ENCODE results near the gene IFITM1. TPM values are rescaled to one million over a fixed set of nuclear protein-coding genes. Genes with fewer than 3 reads are reported as not detected.

Gene IFITM1
- total RNA-seq, 1 donor from 2014 or later: 379 TPM

DNA sequence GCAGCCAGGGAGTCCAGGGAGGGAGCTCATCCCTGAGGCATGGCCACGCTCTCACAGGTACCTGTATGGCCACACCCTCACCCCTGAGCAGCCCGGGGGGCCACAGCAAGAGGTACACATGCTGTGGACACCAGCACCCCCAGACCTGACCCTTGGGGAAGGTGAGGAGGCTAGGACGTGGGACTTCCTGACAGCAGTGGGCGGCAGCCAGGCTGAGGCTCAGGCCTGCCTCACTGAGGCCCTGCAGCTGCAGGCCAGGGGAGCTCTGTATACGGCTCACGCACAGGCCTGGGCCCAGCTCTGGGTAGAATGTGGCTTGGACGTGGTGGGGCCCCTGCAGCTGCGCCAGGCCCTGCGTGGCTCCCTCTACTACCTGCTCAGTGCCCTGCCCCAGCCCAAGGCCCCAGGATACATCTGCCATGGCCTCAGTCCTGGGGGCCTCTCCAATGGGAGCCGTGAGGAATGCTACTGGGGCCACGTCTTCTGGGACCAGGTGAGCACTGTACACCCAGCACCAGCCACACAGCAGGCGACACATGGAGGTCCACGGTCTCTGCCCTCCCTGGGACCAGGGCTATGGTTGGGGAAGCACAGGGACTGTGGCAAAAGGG is 23.1 kb upstream of the IFITM1 start:
- no peak for DNase-seq (ENCODE audit: extremely low spot score in 2 of 2)
- Histone ChIP-seq H3K27ac (no peak overlapping the region), H3K9me3 (no peaks in the 10 kb centered on the region), H3K4me1 (peaks cover 19% of the 10 kb centered on the region), H3K36me3 (no peaks in the 10 kb centered on the region), H3K4me3 (no peak overlapping the region), H3K27me3 (no peaks in the 10 kb centered on the region)
- no peak for TF ChIP-seq POLR2A (IDR thresholded peaks at IDR 0.05)
- intact Hi-C loops (cut with DNase I): no loop called here

DNA sequence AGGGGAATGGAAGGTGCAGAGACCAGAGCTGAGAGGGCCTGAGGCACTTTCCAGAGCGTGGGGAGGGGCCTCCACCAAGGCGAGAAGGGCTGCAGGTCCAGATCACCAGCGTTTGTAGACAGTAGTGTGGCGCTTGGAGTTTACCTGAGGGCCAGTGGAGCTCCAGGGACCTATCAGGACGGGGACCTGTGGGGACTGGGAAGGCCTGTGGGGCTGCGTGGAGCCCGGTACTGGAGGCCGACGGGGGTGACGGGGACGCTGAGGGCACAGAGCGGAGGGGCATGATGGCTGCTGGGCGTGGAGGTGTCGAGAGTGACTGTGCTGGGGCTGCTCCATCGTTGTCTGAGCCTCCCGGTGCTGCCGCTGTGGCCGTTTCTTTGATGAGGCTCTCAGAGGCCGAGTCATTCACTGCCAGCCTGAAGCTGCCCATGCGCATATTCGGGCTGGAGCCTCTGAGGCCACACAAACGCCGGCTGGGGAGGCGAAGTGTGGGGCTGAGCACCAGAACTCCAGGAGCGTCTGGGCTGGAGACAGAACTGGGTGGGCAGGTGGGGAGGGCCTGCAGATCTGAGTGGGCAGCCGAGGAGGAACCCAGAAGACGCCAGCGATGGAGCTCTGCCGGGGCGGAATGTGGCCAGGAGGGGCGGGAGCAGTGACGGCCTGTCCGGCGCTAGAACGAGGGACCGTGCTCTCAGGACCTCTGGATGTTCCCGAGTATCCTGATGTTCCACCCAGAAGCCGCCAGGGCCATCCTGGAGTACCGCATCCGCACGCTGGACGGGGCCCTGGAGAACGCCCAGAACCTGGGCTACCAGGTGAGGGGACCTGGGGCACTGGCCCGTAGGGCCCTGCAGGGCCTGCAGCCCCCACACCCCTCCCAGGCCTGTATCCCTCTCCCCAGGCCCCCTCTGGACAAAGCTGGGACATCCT is 22.3 kb upstream of the IFITM1 start:
- TF ChIP-seq POLR2AphosphoS5 (IDR thresholded peaks at IDR 0.05; ENCODE audit: insufficient read depth in 1 of 2, low read depth in 1 of 2): no peak
- no peak for TF ChIP-seq POLR2A (IDR thresholded peaks at IDR 0.05)
- TF ChIP-seq, protein P1, sequence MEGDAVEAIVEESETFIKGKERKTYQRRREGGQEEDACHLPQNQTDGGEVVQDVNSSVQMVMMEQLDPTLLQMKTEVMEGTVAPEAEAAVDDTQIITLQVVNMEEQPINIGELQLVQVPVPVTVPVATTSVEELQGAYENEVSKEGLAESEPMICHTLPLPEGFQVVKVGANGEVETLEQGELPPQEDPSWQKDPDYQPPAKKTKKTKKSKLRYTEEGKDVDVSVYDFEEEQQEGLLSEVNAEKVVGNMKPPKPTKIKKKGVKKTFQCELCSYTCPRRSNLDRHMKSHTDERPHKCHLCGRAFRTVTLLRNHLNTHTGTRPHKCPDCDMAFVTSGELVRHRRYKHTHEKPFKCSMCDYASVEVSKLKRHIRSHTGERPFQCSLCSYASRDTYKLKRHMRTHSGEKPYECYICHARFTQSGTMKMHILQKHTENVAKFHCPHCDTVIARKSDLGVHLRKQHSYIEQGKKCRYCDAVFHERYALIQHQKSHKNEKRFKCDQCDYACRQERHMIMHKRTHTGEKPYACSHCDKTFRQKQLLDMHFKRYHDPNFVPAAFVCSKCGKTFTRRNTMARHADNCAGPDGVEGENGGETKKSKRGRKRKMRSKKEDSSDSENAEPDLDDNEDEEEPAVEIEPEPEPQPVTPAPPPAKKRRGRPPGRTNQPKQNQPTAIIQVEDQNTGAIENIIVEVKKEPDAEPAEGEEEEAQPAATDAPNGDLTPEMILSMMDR (IDR thresholded peaks at IDR 0.05): no peak
- Histone ChIP-seq H3K9me3 (no peaks in the 10 kb centered on the region), H3K27me3 (no peaks in the 10 kb centered on the region), H3K4me3 (no peak overlapping the region), H3K4me1 (peaks cover 19% of the 10 kb centered on the region), H3K36me3 (no peaks in the 10 kb centered on the region), H3K27ac (no peak overlapping the region)
- intact Hi-C loops (cut with DNase I): no loop called here
- no peak for DNase-seq (ENCODE audit: extremely low spot score in 2 of 2)

DNA sequence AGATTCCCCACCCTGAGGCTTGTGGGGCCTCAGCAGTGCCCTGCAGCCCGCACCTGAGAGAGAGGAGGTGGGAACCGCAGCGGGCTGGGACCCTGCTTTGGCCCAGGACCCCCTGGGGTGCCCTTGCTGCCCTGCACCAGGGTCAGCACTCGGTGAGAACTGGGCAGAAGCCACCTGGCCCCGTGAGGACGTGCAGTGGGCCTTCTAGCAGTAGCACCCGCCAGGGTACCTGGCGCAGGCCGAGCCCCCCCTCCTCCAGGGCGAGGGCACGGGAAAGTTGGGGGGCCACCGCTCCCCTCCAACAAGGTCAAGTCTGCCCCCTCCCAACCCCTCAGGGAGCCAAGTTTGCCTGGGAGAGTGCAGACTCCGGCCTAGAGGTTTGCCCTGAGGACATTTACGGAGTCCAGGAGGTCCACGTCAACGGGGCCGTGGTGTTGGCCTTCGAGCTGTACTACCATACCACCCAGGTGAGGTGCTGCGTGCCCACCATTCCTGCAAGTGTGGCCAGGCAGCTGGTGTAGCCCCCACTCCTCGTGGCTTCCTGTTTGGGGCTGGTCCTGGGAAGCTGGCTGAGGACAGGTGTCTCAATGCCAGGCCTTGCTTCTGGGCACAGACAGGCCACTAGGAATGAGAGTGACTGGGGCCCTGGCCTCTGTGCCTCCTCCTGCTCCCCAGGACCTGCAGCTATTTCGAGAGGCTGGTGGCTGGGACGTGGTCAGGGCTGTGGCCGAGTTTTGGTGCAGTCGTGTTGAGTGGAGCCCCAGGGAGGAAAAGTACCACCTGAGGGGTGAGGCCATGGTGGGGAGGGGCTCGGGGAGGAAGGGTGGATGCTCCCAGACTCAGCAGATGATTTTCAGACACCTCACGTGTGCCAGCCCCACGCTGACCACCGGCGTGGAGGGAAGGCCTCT is 21.4 kb upstream of the IFITM1 start:
- Histone ChIP-seq H3K27me3 (no peaks in the 10 kb centered on the region), H3K36me3 (no peaks in the 10 kb centered on the region), H3K27ac (no peak overlapping the region), H3K9me3 (no peaks in the 10 kb centered on the region), H3K4me3 (no peak overlapping the region), H3K4me1 (peaks cover 26% of the 10 kb centered on the region)
- no peak for DNase-seq (ENCODE audit: extremely low spot score in 2 of 2)
- TF ChIP-seq, protein P1 (IDR thresholded peaks at IDR 0.05): no peak
- TF ChIP-seq POLR2A (IDR thresholded peaks at IDR 0.05): no peak
- TF ChIP-seq POLR2AphosphoS5 (IDR thresholded peaks at IDR 0.05; ENCODE audit: insufficient read depth in 1 of 2, low read depth in 1 of 2): no peak
- intact Hi-C loops (cut with DNase I): no loop called here

DNA sequence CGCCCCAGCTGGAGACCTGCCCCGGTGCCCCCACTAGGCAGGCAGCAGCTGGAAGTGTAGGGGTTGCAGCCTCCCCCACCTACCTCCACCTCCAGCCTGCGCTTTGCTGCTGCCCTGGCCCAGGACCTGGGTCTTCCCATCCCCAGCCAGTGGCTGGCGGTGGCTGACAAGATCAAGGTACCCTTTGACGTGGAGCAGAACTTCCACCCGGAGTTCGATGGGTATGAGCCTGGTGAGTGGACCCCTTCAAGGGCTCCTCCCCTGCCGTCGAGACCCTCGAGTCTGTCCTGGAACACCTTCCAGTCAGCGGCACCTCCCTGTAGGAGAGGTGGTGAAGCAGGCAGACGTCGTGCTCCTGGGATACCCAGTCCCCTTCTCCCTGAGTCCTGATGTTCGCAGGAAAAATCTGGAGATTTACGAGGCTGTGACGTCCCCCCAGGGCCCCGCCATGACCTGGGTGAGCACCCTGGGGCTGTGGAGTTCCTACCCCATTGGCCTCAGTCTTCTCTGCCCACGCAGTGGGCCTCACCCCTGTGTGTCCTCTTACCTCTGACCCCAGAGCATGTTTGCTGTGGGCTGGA is 20.5 kb upstream of the IFITM1 start:
- no peaks in the 10 kb centered on the region for H3K9me3 ChIP-seq
- no peak overlapping the region for H3K27ac ChIP-seq
- no peaks in the 10 kb centered on the region for H3K36me3 ChIP-seq
- H3K27me3 ChIP-seq: no peaks in the 10 kb centered on the region
- intact Hi-C loops (cut with DNase I): no loop called here
- DNase-seq (ENCODE audit: extremely low spot score in 2 of 2): no peak
- H3K4me1 ChIP-seq: peaks cover 26% of the 10 kb centered on the region
- TF ChIP-seq POLR2A (IDR thresholded peaks at IDR 0.05) (no peak), POLR2AphosphoS5 (IDR thresholded peaks at IDR 0.05; ENCODE audit: insufficient read depth in 1 of 2, low read depth in 1 of 2) (no peak)
- TF ChIP-seq, protein P1 (IDR thresholded peaks at IDR 0.05): no peak
- no peak overlapping the region for H3K4me3 ChIP-seq

All from vagina (tissue), 2 donors.